Spleen (tissue), 11 donors: ENCODE measurements around the gene EDAR. TPM values are rescaled to one million over a fixed set of nuclear protein-coding genes. Genes with fewer than 3 reads are reported as not detected.

Source experiments
- DNase-seq: peaks from one replicate; pipeline ENCODE4 v3.0.0-alpha.2; 2020
- H3K27ac ChIP-seq, 8 donors: fragments of 200-600 bp; sonication (generic) in 7 of 8; 1 replicate in 4 of 8; 2 replicates in 4 of 8; pipeline versions ENCODE4 v1.5.0 to v1.8.0; 2016 to 2021; ENCODE audit warnings: inconsistent platforms in 4 of 8, mild to moderate bottlenecking in 4 of 8, moderate library complexity in 1 of 8
- H3K27me3 ChIP-seq, 7 donors: fragments of 200-600 bp; sonication (generic) in 6 of 7; replicated peaks in 1 of 7; 1 replicate in 4 of 7; 2 replicates in 3 of 7; pipeline versions ENCODE4 v1.5.0 to v1.8.0; 2016 to 2021; ENCODE audit warnings: inconsistent platforms in 3 of 7, mild to moderate bottlenecking in 1 of 7
- H3K36me3 ChIP-seq, 6 donors: fragments of 200-600 bp; sonication (generic) in 5 of 6; 1 replicate in 4 of 6; 2 replicates in 2 of 6; pipeline versions ENCODE4 v1.5.0 to v1.8.0; 2016 to 2021; ENCODE audit warnings: inconsistent platforms in 2 of 6
- H3K4me1 ChIP-seq, 6 donors: fragments of 200-600 bp; sonication (generic) in 5 of 6; 1 replicate in 3 of 6; 2 replicates in 3 of 6; pipeline versions ENCODE4 v1.5.0 to v1.8.0; 2016 to 2021; ENCODE audit warnings: inconsistent platforms in 3 of 6
- H3K4me3 ChIP-seq, 8 donors: fragments of 200-600 bp; sonication (generic) in 7 of 8; 1 replicate in 4 of 8; 2 replicates in 4 of 8; pipeline versions ENCODE4 v1.5.0 to v1.8.0; 2016 to 2021; ENCODE audit warnings: inconsistent platforms in 4 of 8, mild to moderate bottlenecking in 4 of 8, moderate library complexity in 2 of 8
- H3K9me3 ChIP-seq, 8 donors: fragments of 200-600 bp; sonication (generic) in 7 of 8; 1 replicate in 4 of 8; 2 replicates in 4 of 8; pipeline versions ENCODE4 v1.5.0 to v1.8.0; 2016 to 2021; ENCODE audit warnings: inconsistent platforms in 4 of 8
- CTCF ChIP-seq, 11 experiments: fragments of 200-600 bp in 7 of 11; fragments of 450-650 bp in 4 of 11; sonication (generic) in 4 of 11; IDR thresholded peaks in 8 of 11; conservative IDR thresholded peaks in 3 of 11; 1 replicate in 7 of 11; 2 replicates in 4 of 11; pipeline versions ENCODE4 v1.4.0 to v1.8.0; 2016 to 2021; ENCODE audit warnings: antibody characterized with exemption in 11 of 11, inconsistent platforms in 4 of 11, mild to moderate bottlenecking in 1 of 11
- POLR2A ChIP-seq, 3 donors: fragments of 450-650 bp; IDR thresholded peaks; one replicate each; pipeline ENCODE4 v1.5.1; 2017; ENCODE audit warnings: antibody characterized with exemption in 3 of 3, mild to moderate bottlenecking in 1 of 3
- POLR2AphosphoS5 ChIP-seq, 3 donors: sonication (generic); formaldehyde crosslinking; IDR thresholded peaks; one replicate each; pipeline ENCODE4 v1.5.1; 2017; ENCODE audit warnings: antibody characterized with exemption in 3 of 3
- WGBS, 5 donors: extraction: QIAGEN DNeasy Blood & Tissue Kit in 3 of 5; methylation state at CpG; one replicate each; pipeline versions ENCODE4 v1.1.5 to v1.1.7; 2013 to 2018; 5-methylcytosine and 5-hydroxymethylcytosine counted together
- intact Hi-C: fragments of 100-400 bp; cut with DNase I; formaldehyde crosslinking; loops from one replicate; pipeline ENCODE4 v1.15.0; 2023; ENCODE audit warnings: low total_unique reads
- polyA plus RNA-seq, 3 donors: library from polyadenylated mRNA; stranded (reverse); fragments of 200-250 nt; gene quantifications; one replicate each; pipeline ENCODE4 v1.2.1, GENCODE V29; 2013
- total RNA-seq, 7 donors: library from RNA; depleted of rRNA in 3 of 7; stranded (reverse); fragments of >200 nt in 3 of 7; fragmentation: NEBNext Ultra II Directional in 4 of 7; extraction: Animal tissue kit (Norgen Biotek cat#: 25700) in 4 of 7; gene quantifications; one replicate each; pipeline versions ENCODE4 v1.1.0 to v1.2.1, GENCODE V29; 2016 to 2021
- donor health status: healthy with polysubstance abuse.
- donor health status: DM: no; HTN: no; CAD: no; lungs with moderate emphysema.
- donor health status: DM: no; HTN: no; CAD: no.
- donor health status: Bipolar disorder and iron deficiency.
- donor health status: healthy.
- donor health status: DM: no; HTN: no; CAD: no.
- donor health status: DM: yes; HTN: yes; CAD: no.

The EDAR gene
- total and polyA plus RNA-seq, 10 donors, result 0.02 to 0.67 (median 0.15) TPM; not detected in 2

DNA sequence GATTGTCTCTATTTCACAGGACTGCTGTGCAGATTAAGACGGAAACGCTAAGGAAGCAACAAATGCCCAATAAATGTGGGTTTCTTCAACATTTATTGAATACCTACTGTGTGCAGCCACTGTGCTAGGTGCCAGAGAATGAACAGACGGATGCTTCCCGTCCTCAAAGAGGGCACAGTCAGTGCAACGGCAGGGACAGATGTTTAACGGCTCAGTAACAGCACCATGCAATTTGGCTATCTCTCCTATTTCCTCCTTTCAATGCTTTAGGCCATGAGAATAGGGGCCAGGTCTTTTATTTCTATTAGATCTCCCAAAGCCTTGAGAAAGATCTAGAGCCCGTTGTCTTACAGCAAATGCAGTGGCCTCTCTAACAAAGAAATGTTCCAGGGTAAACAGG lies 7.2 kb downstream of the EDAR start:
- no peak for DNase-seq
- H3K9me3 ChIP-seq, result no peaks in the 10 kb centered on the region
- 61 to 85% (median 67%) methylated on average over 7 of the region's 7 CpGs for WGBS, 5 donors
- TF ChIP-seq POLR2A (IDR thresholded peaks at IDR 0.05) (no peak), CTCF (IDR thresholded peaks at IDR 0.05 in 8 of 11, conservative IDR thresholded peaks at IDR 0.05 in 3 of 11) (no peak), POLR2AphosphoS5 (IDR thresholded peaks at IDR 0.05) (no peak)
- no peaks in the 10 kb centered on the region for H3K36me3 ChIP-seq
- H3K4me1 ChIP-seq, result no peaks in the 10 kb centered on the region
- H3K27ac ChIP-seq, result no peak overlapping the region
- no peak overlapping the region for H3K4me3 ChIP-seq
- H3K27me3 ChIP-seq, result peaks cover 0 to 18% (median 0%) of the 10 kb centered on the region in 7 donors
- intact Hi-C loops, result no loop called here

- Histone ChIP-seq H3K9me3 (no peaks in the 10 kb centered on the region), H3K27ac (no peak overlapping the region), H3K36me3 (no peaks in the 10 kb centered on the region), H3K4me3 (no peak overlapping the region), H3K27me3 (peaks cover 0 to 16% (median 0%) of the 10 kb centered on the region in 7 donors), H3K4me1 (no peaks in the 10 kb centered on the region)
- DNase-seq, result no peak
- WGBS, 5 donors, result 67 to 86% (median 79%) methylated on average over 6 of the region's 6 CpGs
- intact Hi-C loops, result no loop called here
- TF ChIP-seq POLR2A (IDR thresholded peaks at IDR 0.05), result no peak
- TF ChIP-seq POLR2AphosphoS5 (IDR thresholded peaks at IDR 0.05), result no peak
- no peak for TF ChIP-seq CTCF (IDR thresholded peaks at IDR 0.05 in 8 of 11, conservative IDR thresholded peaks at IDR 0.05 in 3 of 11)
These were observed 8.9 kb downstream of the EDAR start for GRCh38 chr2:108980076-108980475.

DNA sequence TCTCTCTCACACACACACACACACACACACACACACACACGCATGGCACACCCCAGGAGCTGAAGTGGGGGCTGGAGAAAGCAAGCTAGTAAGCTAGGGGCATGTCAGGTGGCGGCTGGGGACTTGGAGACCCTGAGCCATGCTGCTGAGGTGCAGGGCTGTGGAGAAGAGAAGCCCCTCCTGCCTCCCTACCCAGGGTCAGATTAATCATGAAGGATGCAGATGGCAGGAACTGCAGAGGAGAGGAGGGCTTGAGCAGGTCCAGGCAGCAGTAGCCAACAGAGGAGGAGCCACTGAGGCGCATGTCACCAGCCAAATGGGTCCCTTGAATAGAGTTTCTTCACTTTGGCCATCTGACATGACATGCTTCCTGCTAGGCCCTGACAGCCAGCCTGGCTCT lies 9.6 kb downstream of the EDAR start:
- no peak for DNase-seq
- Histone ChIP-seq H3K27me3 (peaks cover 0 to 16% (median 0%) of the 10 kb centered on the region in 7 donors), H3K4me3 (no peak overlapping the region), H3K9me3 (no peaks in the 10 kb centered on the region), H3K4me1 (no peaks in the 10 kb centered on the region), H3K36me3 (no peaks in the 10 kb centered on the region), H3K27ac (no peak overlapping the region)
- 72 to 85% (median 77%) methylated on average over 3 of the region's 3 CpGs for WGBS, 5 donors
- intact Hi-C loops, result no loop called here
- no peak for TF ChIP-seq POLR2A (IDR thresholded peaks at IDR 0.05)
- no peak for TF ChIP-seq POLR2AphosphoS5 (IDR thresholded peaks at IDR 0.05)
- TF ChIP-seq CTCF (IDR thresholded peaks at IDR 0.05 in 8 of 11, conservative IDR thresholded peaks at IDR 0.05 in 3 of 11), result no peak

- Histone ChIP-seq H3K27ac (no peak overlapping the region), H3K36me3 (no peaks in the 10 kb centered on the region), H3K4me3 (no peak overlapping the region), H3K4me1 (no peaks in the 10 kb centered on the region), H3K9me3 (no peaks in the 10 kb centered on the region), H3K27me3 (peaks cover 0 to 15% (median 0%) of the 10 kb centered on the region in 7 donors)
- WGBS, 5 donors, result 52 to 75% (median 60%) methylated on average over 7 of the region's 7 CpGs
- no peak for TF ChIP-seq POLR2A (IDR thresholded peaks at IDR 0.05)
- TF ChIP-seq CTCF (IDR thresholded peaks at IDR 0.05 in 8 of 11, conservative IDR thresholded peaks at IDR 0.05 in 3 of 11), result no peak
- no peak for TF ChIP-seq POLR2AphosphoS5 (IDR thresholded peaks at IDR 0.05)
- intact Hi-C loops, result no loop called here
- no peak for DNase-seq
These were observed 10.3 kb downstream of the EDAR start for GRCh38 chr2:108978709-108979111.
